T47D (cell line): ENCODE results near the gene MRPL27.

Experiments
- DNase-seq, 2 experiments: peaks; one replicate each; pipeline versions ENCODE4 v3.0.0 to v3.0.0-alpha.2; 2011 to 2012; ENCODE audit warnings: low read depth in 1 of 2, low spot score in 1 of 2
- JUND ChIP-seq: IDR thresholded peaks from 2 replicates; pipeline ENCODE4 v1.6.1; 2012; ENCODE audit warnings: low read depth
- in situ Hi-C: cut with HindIII; loops from 2 replicates; pipeline ENCODE4 v1.10.0; 2016; ENCODE audit warnings: low sequenced_read_pairs, low pct_unique_long_range_greater_than_20kb

Gene MRPL27

DNA sequence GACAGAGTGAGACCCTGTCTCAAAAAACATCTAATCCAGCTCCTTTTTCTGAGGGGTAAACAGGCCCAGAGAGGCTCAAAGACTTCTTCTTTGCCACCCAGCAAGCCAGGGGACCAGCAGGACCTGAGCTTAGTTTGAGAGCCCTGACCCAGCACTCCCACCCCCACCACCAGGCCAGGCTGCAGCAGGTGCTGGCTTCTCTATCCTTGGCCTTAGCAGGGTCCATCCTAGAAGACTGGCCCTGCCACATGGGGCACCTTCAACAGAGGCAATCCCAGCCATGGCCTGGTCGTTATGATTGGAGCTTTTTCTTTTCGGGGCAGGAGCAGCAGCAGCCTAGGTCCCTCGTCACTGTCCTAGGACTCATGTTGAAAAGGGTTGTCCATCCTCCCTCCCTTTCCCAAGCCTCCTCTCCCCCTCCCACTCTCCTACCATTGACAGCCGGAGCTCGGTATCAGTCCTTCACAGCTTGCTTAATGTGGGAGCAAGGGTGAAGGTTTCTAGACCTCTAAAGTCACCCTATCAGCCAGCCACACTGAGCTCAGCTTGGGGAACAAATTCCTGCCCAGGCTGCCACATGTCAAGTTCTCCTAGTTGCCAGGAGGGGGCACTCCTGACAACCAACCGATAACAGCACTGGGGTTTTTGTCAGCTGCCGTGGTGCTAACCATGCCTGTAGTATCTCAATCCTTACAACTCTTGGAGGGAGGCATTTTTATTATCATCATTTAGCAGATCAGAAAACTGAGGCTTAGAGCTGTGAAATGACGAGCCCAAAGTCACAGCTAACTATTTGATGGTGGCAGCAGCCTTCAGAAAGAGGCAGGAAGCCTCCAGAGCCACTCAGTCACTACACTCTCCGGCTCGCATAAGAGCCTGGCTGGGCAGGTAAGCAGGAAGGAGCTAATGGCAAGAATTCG, 11.2 kb downstream of the MRPL27 start:
- DNase-seq = peak; percentile 66 to 70
- in situ Hi-C loops = no loop called here
- TF ChIP-seq JUND = no peak

DNA sequence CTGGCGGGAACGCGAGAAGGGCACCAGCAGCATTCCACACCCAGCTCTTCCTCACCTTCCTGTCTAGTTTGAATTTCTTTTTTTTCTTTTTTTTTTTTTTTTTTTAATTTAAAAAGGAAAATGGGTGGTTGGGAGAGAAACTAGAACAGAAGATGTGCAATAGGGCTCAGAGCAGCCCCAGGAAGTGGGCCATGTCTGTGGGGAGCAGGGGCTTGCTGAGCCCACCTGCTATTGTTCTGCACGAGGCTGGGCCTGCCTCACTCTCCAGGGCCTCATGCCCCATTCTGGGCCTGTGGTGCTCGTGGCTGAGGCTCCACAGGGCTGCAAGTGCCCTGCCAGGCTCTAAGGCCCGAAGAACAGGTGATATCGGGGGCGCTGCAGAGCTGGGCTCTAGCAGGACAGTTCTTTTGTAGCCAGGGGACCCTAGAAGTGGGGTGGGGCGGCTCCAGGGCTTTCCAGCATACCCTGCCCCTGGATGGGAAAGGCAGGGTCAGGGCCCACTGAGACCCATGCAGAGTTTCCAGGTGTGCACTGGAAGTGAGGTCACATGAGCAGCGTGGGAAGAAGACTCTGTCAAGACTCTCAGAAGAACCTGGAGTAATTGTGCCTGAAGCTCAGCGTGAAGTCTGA, 12.4 kb downstream of the MRPL27 start:
- no peak for DNase-seq
- in situ Hi-C loops = no loop called here
- no peak for TF ChIP-seq JUND

DNA sequence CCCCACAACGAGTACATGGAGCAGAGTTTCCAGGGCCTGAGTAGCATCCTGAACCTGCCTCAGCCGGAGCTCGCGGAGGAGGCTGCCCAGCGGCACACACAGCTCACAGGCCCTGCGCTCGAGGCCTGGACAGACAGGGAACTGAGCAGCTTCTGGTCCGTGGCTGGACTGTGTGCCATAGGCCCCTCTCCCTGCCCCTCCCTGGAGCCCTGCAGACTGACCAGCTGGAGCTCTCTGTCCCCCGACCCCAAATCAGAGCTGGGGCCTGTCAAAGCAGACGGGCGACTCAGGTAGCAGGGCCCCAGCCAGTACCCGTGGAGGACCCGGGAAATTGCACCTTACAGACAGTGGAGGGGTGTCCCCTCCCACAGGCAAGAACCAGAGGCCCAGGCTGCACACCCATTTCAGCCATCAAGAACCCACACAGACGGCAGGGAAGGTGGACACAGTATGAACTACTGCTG, 13.0 kb downstream of the MRPL27 start:
- no peak for TF ChIP-seq JUND
- in situ Hi-C loops = no loop called here
- DNase-seq = no peak

DNA sequence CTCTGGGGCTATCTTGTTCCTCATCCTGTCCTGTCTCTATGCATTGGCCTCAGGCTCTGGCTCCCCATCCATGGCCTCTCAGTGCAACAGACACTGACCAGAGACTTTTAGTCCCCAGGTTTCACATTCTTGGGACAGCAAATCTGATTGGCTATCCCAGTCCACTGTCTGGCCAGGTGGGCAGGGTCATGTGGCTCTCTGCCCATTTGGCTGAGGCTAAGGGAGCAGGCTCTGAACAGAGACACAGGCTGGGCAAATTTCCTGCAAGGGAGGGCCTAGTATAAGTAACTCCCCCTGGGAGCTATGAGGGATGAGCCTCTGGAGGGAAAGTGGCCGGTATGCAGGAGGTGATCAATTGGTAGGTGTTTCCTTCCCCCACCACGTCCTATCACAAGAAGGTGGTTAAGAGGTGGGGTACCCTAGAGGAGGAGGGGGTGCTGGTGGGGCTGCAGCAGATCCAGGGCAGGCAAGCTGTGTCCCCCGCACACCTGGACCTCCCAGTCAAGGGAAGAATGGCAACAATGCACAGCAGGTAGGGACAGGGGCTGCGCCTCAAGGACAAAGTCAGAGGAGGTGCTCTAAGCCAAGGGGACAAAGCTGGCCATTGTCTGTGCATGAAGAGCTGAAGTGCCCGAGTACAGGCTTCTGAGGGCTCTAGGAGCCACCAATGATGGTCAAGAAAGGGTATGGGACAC, 13.8 kb downstream of the MRPL27 start:
- no peak for TF ChIP-seq JUND
- DNase-seq = peak in 1 of 2 experiments; percentile 59
- in situ Hi-C loops = no loop called here

DNA sequence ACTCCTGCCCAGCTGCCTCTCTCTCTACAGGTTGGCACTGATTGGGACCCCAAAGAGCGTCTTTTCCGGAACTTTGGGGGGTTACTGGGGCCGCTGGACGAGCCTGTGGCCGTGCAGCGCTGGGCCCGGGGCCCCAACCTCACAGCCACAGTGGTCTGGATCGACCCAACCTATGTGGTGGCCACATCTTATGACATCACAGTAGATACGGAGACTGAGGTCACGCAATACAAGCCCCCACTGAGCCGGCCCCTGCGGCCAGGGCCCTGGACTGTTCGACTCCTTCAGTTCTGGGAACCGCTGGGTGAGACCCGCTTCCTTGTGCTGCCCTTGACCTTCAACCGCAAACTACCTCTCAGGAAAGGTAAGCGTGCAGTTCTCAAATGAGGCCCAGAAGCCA, 14.8 kb downstream of the MRPL27 start:
- TF ChIP-seq JUND = no peak
- DNase-seq = no peak
- in situ Hi-C loops = no loop called here

DNA sequence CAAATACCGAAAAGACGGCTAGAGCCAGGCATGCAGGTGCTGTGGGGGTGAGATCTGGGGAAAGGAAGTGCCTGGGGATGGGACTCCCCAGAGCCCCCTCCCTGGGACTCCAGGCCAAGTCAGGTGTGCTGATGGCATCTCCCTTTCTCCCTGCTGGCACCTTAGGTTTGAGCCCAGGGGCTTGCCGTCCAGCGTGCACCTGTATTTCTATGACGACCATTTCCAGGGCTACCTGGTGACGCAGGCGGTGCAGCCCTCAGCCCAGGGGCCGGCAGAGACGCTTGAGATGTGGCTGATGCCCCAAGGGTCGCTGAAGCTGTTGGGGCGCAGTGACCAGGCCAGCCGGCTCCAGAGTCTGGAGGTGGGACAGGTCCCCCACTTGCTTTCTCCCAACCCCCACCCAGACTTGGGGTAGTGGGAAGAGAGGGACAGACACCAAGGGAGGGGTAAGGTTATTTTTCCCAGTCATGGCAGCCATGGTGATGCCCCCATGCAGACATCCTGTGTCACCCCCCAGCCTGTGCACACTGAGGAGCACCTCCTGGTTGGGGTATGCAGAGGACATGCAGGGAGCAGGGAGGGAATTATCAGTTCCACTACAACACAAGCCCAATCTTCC, 16.0 kb downstream of the MRPL27 start:
- no peak for DNase-seq
- in situ Hi-C loops = no loop called here
- TF ChIP-seq JUND = no peak

DNA sequence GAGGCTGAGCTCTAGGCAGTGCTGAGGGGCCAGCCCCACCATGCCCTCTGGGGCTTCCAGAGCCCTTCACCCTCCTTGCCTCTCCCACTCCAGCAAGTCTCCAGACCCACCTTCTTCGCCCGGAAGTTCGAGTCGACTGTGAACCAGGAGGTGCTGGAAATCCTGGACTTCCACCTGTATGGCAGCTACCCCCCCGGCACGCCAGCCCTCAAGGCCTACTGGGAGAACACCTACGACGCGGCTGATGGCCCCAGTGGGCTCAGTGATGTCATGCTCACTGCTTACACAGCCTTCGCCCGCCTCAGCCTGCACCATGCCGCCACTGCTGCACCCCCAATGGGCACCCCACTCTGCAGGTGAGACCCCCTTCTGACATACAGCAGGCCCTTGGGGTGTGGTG, 16.6 kb downstream of the MRPL27 start:
- in situ Hi-C loops = no loop called here
- DNase-seq = no peak
- no peak for TF ChIP-seq JUND

DNA sequence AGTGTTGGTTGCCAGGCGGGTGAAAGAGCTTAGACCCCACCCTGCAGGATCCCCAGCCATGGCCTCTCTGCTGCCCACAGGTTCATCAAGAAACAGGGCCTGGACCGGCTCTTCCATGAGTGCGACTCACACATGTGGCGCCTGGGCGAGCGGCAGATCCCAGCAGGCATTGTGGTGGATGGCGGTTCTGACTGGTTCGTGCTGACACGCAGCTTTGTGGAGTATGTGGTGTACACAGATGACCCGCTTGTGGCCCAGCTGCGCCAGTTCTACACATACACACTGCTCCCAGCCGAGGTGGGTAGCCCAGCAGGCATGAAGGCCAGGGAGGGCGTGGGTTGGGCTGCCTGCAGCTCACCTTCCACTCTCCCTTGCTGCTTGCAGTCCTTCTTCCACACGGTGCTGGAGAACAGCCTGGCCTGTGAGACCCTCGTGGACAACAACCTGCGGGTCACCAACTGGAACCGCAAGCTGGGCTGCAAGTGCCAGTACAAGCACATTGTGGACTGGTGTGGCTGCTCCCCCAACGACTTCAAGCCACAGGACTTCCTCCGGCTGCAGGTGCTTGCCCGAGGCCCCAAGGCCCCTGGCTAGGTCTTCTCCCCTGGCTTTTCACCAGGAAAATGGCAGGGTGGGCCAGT, 17.2 kb downstream of the MRPL27 start:
- no peak for DNase-seq
- no peak for TF ChIP-seq JUND
- in situ Hi-C loops = no loop called here

DNA sequence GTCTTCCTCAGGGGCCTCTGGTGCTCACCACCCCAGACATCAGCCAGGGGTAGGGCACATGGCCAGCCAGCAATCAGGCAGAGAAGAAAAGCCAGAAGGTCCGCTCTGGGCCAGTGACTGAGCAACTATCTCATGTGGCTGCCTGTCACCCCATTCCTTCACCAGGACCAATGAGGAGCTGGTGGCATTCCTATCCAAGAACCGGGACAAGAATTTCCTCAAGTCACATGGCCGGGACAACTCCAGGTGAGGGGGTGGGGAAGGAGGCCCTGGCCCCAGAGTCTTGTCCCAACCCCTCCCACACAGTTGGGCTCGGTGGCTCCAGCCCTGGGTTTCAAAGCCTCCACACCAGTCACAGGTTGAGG, 17.7 kb downstream of the MRPL27 start:
- TF ChIP-seq JUND = no peak
- in situ Hi-C loops = no loop called here
- no peak for DNase-seq

DNA sequence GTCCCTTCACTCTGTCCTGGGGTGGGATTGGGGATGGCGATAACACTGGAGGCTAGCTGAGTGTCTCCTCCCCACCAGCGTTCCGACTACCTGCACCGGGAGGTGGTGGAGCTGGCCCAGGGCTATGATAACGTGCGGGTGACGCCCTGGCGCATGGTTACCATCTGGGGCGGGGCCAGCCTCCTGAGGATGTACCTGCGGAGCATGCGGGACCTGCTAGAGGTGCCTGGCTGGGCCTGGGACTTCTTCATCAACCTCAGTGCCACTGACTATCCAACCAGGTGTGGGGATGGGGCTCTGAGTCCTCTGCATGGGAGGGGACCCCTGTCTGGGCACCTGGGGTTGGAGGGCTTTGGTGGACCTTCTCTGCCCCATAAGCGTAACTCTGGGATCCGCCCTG, 18.2 kb downstream of the MRPL27 start:
- no peak for DNase-seq
- in situ Hi-C loops = no loop called here
- no peak for TF ChIP-seq JUND

DNA sequence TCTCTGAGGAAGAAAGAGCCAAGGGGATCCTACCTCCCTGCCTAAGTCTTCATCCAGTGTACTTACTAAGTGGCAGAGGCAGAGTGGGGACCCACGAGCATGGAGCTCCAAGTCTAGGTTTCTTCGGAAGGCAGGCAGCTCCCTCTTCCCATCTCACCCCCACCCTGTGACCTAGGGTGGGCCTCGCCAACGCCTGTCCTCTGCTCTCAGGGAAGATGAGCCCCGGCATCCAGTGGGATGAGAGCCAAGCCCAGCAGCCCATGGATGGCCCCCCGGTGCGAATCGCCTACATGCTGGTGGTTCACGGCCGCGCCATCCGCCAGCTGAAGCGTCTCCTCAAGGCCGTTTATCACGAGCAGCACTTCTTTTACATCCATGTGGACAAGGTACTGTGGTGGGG, 18.8 kb downstream of the MRPL27 start:
- in situ Hi-C loops = no loop called here
- no peak for TF ChIP-seq JUND
- DNase-seq = no peak

DNA sequence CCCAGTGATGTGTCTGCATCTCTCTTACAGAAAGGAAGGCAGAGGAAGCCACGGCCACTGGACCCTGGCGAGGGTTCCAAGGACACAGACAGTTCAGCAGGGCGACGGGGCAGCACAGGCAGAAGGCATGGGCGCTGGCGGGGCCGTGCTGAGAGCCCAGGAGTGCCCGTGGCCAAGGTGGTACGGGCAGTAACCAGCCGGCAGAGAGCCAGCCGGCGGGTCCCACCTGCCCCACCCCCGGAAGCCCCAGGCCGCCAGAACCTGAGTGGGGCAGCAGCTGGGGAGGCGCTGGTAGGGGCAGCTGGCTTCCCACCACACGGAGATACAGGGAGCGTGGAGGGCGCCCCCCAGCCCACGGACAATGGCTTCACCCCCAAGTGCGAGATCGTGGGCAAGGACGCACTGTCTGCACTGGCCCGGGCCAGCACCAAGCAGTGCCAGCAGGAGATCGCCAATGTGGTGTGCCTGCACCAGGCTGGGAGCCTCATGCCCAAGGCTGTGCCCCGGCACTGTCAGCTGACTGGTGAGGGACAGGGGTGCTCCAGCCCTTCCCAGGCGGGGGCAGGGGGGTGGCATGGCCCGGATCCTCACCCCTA, 19.3 kb downstream of the MRPL27 start:
- TF ChIP-seq JUND = no peak
- DNase-seq = no peak
- in situ Hi-C loops = no loop called here
